K562 (cell line): Measurements from ENCODE around the gene PELI2. TPM values are rescaled to one million over a fixed set of nuclear protein-coding genes. Genes with fewer than 3 reads are reported as not detected.

ENCODE experiments used
- ATF6 ChIP-seq: sonication (generic); formaldehyde crosslinking; IDR thresholded peaks from 2 replicates; pipeline ENCODE4 v1.4.0; 2020; ENCODE audit warnings: mild to moderate bottlenecking, missing genetic modification reagents
- BRCA1 ChIP-seq, 2 experiments: fragments of 450-650 bp in 1 of 2; sonication (generic) in 1 of 2; formaldehyde crosslinking in 1 of 2; IDR thresholded peaks; 2 replicates each; pipeline versions ENCODE4 v1.5.0 to v1.6.1; 2017 to 2020; ENCODE audit warnings: mild to moderate bottlenecking in 1 of 2, missing genetic modification reagents in 1 of 2
- CHD1 ChIP-seq: fragments of 200-600 bp; sonication (generic); IDR thresholded peaks from one replicate; pipeline ENCODE4 v1.6.1; 2012; ENCODE audit warnings: mild to moderate bottlenecking, moderate library complexity, low read length, inconsistent platforms
- E2F5 ChIP-seq: sonication (generic); formaldehyde crosslinking; IDR thresholded peaks from 2 replicates; pipeline ENCODE4 v1.8.0; 2022; ENCODE audit warnings: mild to moderate bottlenecking, missing genetic modification reagents
- EP400 ChIP-seq: fragments of 450-650 bp; IDR thresholded peaks from 2 replicates; pipeline ENCODE4 v1.6.1; 2017; ENCODE audit warnings: antibody characterized with exemption, mild to moderate bottlenecking, moderate library complexity
- FOXP4 ChIP-seq: sonication (generic); formaldehyde crosslinking; IDR thresholded peaks from 2 replicates; pipeline ENCODE4 v1.8.0; 2022; ENCODE audit warnings: mild to moderate bottlenecking, missing genetic modification reagents, borderline replicate concordance
- GTF2F1 ChIP-seq: IDR thresholded peaks from 2 replicates; pipeline ENCODE4 v1.6.1; 2011; ENCODE audit warnings: low read depth, low read length, improper control_type of control experiment
- HDAC1 ChIP-seq, 2 experiments: fragments of 450-650 bp; IDR thresholded peaks; 2 replicates each; pipeline ENCODE4 v1.6.1; 2016 to 2017; ENCODE audit warnings: inconsistent platforms in 1 of 2, mild to moderate bottlenecking in 1 of 2, moderate library complexity in 1 of 2
- HDAC2 ChIP-seq: fragments of 450-650 bp; IDR thresholded peaks from 2 replicates; pipeline ENCODE4 v1.6.1; 2016; ENCODE audit warnings: mild to moderate bottlenecking
- HDAC8 ChIP-seq: fragments of 450-650 bp; IDR thresholded peaks from 2 replicates; pipeline ENCODE4 v1.6.1; 2016; ENCODE audit warnings: mild to moderate bottlenecking, missing genetic modification characterization, moderate library complexity, missing compliant biosample characterization
- KAT8 ChIP-seq: fragments of 450-650 bp; IDR thresholded peaks from 2 replicates; pipeline ENCODE4 v1.6.1; 2016; ENCODE audit warnings: low read depth, mild to moderate bottlenecking
- MNT ChIP-seq, 2 experiments: fragments of 450-650 bp; conservative IDR thresholded peaks; 2 replicates each; pipeline ENCODE4 v1.6.1; 2017; ENCODE audit warnings: mild to moderate bottlenecking in 2 of 2, moderate library complexity in 2 of 2
- NR2C1 ChIP-seq, 2 experiments: fragments of 450-650 bp; IDR thresholded peaks; 2 replicates each; pipeline ENCODE4 v1.6.1; 2017; ENCODE audit warnings: mild to moderate bottlenecking in 2 of 2, antibody characterized with exemption in 1 of 2, inconsistent platforms in 1 of 2, missing compliant biosample characterization in 1 of 2, missing genetic modification characterization in 1 of 2
- POLR2G ChIP-seq: fragments of 200-400 bp; formaldehyde crosslinking; IDR thresholded peaks from 2 replicates; pipeline ENCODE4 v1.6.1; 2017; ENCODE audit warnings: low read depth, mild to moderate bottlenecking, antibody characterized with exemption, low read length, moderate library complexity
- SMARCE1 ChIP-seq: fragments of 450-650 bp; IDR thresholded peaks from 2 replicates; pipeline ENCODE4 v1.7.1; 2016; ENCODE audit warnings: mild to moderate bottlenecking
- STAT5A ChIP-seq: IDR thresholded peaks from 2 replicates; pipeline ENCODE4 v1.6.1; 2012; ENCODE audit warnings: low read length, inconsistent platforms, borderline replicate concordance
- TFAP4 ChIP-seq: sonication (generic); formaldehyde crosslinking; IDR thresholded peaks from 2 replicates; pipeline ENCODE4 v1.8.0; 2022; ENCODE audit warnings: missing genetic modification reagents, mild to moderate bottlenecking, moderate library complexity, borderline replicate concordance
- ZNF316 ChIP-seq: fragments of 450-650 bp; IDR thresholded peaks from 2 replicates; pipeline ENCODE4 v1.6.1; 2016
- ZNF354B ChIP-seq: fragments of 250-450 bp; sonication (Bioruptor Pico); IDR thresholded peaks from 2 replicates; pipeline ENCODE4 v1.4.0; 2020
- ZNF76 ChIP-seq: fragments of 250-450 bp; sonication (Bioruptor Pico); IDR thresholded peaks from 2 replicates; pipeline ENCODE4 v1.4.0; 2020; ENCODE audit warnings: mild to moderate bottlenecking, moderate library complexity, borderline replicate concordance
- polyA plus RNA-seq, 8 experiments: library from polyadenylated mRNA; depleted of rRNA in 4 of 8; stranded (reverse) in 5 of 8; unstranded in 3 of 8; fragments of >200 nt; fragmentation: Nextera tagmentation in 2 of 8; fragmentation: Illumina TruSeq in 1 of 8; extraction: Ambion mirVana in 2 of 8; extraction: Trizol in 1 of 8; gene quantifications; 2 replicates each; pipeline versions ENCODE4 v1.2.1 to v1.2.3, GENCODE V29; 2011 to 2014; ENCODE audit warnings: inconsistent platforms in 1 of 8, missing spikeins in 1 of 8
- total RNA-seq, 7 experiments: library from RNA; depleted of rRNA in 6 of 7; stranded (reverse); fragments of >200 nt in 6 of 7; fragmentation: Illumina TruSeq in 2 of 7; extraction: Trizol in 2 of 7; gene quantifications; 2 replicates each; pipeline versions ENCODE4 v1.2.1 to v1.2.3, GENCODE V29; 2011 to 2021; ENCODE audit warnings: low replicate concordance in 1 of 7

The PELI2 gene
- total and polyA plus RNA-seq, 9 of the 15 experiments (the other 6 are each of a cell fraction or from before 2014, with no cell fraction given) = 0.20 to 1.5 (median 0.44) TPM

- TF ChIP-seq MNT (conservative IDR thresholded peaks at IDR 0.05) (no peak; a peak in 1 of 4 replicates), BRCA1 (IDR thresholded peaks at IDR 0.05) (no peak), BRCA1 (CRISPR knock-in tag; IDR thresholded peaks at IDR 0.05) (no peak), TFAP4 (CRISPR knock-in tag) (no peak), NR2C1 (IDR thresholded peaks at IDR 0.05) (no peak), NR2C1 (tag; IDR thresholded peaks at IDR 0.05) (no peak), GTF2F1 (no peak), FOXP4 (no peak), HDAC1 (IDR thresholded peaks at IDR 0.05) (no peak), ZNF76 (CRISPR knock-in tag) (no peak), POLR2G (no peak), KAT8 (no peak), EP400 (peak; percentile 19; the same call in 1 of the 2 replicates), HDAC8 (tag) (no peak), E2F5 (CRISPR knock-in tag) (no peak), ZNF316 (peak; percentile 97), CHD1 (no peak), STAT5A (no peak), ATF6 (CRISPR knock-in tag) (no peak), SMARCE1 (peak; percentile 62; the same call in 1 of the 2 replicates), HDAC2 (no peak), ZNF354B (no peak)
Observed at GRCh38 chr14:56199095-56199981, 81.1 kb downstream of the PELI2 start (continued).
